HG03342 (cell line): Measurements from ENCODE around the gene GFM1.
"Not testable (repeated sequence)": the region's sequence is repeated elsewhere in the genome, so short reads cannot be mapped to it uniquely, and the experiment has no call there.

Experiments
- ATAC-seq: cut with Tn5 transposase; IDR thresholded peaks from one replicate; pipeline ENCODE4 v1.9.1; 2021; ENCODE audit warnings: mild to moderate bottlenecking, moderate library complexity; ENCODE audit not compliant: unreplicated experiment

The GFM1 gene

GRCh38 chr3:158672215-158673176 lies 28.2 kb downstream of the GFM1 start, which contains the start of gene LXN:
Gene LXN (minus strand): TSS chr3:158672648. CDS start chr3:158672478, 170 bp downstream.
- peak; percentile 100 for ATAC-seq

GRCh38 chr3:158678687-158679086 lies 34.4 kb downstream of the GFM1 start:
- ATAC-seq = no peak

GRCh38 chr3:158679547-158680000 lies 35.2 kb downstream of the GFM1 start:
- no peak for ATAC-seq

GRCh38 chr3:158680861-158681260 lies 36.5 kb downstream of the GFM1 start:
- ATAC-seq = no peak

GRCh38 chr3:158683230-158683962 lies 39.1 kb downstream of the GFM1 start:
- ATAC-seq = no peak

- ATAC-seq = no peak
Measured at GRCh38 chr3:158685159-158685558, 40.8 kb downstream of the GFM1 start.

GRCh38 chr3:158693866-158694456 lies 49.6 kb downstream of the GFM1 start:
- not testable (repeated sequence) for ATAC-seq

GRCh38 chr3:158696618-158697017 lies 52.3 kb downstream of the GFM1 start:
- ATAC-seq = no peak

- no peak for ATAC-seq
Measured at GRCh38 chr3:158700559-158700958, 56.2 kb downstream of the GFM1 start.

GRCh38 chr3:158701420-158702065 lies 57.2 kb downstream of the GFM1 start:
- ATAC-seq = no peak

GRCh38 chr3:158702815-158703481 lies 58.6 kb downstream of the GFM1 start:
- no peak for ATAC-seq

- no peak for ATAC-seq
Measured at GRCh38 chr3:158703566-158703965, 59.2 kb downstream of the GFM1 start.

- ATAC-seq = no peak
Measured at GRCh38 chr3:158709666-158710083, 65.3 kb downstream of the GFM1 start.

- no peak for ATAC-seq
Measured at GRCh38 chr3:158710601-158711000, 66.3 kb downstream of the GFM1 start.

- no peak for ATAC-seq
Measured at GRCh38 chr3:158711886-158712285, 67.6 kb downstream of the GFM1 start.

- peak; percentile 50 for ATAC-seq
Measured at GRCh38 chr3:158712443-158712842, 68.1 kb downstream of the GFM1 start.

GRCh38 chr3:158713094-158713499 lies 68.8 kb downstream of the GFM1 start:
- no peak for ATAC-seq

GRCh38 chr3:158717576-158717975 lies 73.2 kb downstream of the GFM1 start:
- no peak for ATAC-seq

GRCh38 chr3:158718490-158719170 lies 74.3 kb downstream of the GFM1 start:
- no peak for ATAC-seq

- no peak for ATAC-seq
Measured at GRCh38 chr3:158722108-158722507, 77.8 kb downstream of the GFM1 start.
